HG03097 (cell line): ENCODE data around the gene CREM.
"Not testable (repeated sequence)": the region's sequence is repeated elsewhere in the genome, so short reads cannot be mapped to it uniquely, and the experiment has no call there.

Experiments
- ATAC-seq: cut with Tn5 transposase; IDR thresholded peaks from one replicate; pipeline ENCODE4 v1.9.1; 2021; ENCODE audit not compliant: unreplicated experiment, low FRiP score

The CREM gene

GRCh38 chr10:35191523-35191922 is 64.9 kb downstream of the CREM start:
- no peak for ATAC-seq

DNA sequence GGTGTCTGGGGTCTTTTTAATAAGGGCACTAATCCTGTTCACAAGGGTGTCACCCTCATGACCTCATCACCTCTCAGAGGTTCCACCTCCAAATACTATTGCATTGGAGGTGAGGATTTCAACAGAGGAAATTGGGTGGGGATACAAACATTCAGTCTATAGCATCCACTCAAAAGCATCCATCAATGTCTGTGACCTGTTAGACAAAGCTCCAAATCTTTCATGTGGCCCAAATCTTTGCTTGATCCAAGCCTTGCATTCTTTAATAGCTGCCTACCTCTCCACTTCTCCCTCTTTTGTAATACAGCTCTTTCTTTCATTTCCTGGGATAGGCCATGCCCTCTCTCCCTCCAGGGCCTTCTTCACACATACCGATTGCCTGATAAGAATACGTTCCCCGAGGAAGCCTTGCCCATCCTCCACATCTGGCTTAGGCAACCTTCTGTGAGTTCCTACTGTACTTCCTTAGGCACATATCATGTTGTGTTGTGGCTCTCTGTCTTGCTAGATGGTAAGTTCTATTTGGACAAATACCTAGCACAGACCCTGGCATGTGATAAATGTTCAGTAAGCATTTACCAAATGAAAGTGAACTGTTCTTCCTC is 66.1 kb downstream of the CREM start:
- no peak for ATAC-seq

DNA sequence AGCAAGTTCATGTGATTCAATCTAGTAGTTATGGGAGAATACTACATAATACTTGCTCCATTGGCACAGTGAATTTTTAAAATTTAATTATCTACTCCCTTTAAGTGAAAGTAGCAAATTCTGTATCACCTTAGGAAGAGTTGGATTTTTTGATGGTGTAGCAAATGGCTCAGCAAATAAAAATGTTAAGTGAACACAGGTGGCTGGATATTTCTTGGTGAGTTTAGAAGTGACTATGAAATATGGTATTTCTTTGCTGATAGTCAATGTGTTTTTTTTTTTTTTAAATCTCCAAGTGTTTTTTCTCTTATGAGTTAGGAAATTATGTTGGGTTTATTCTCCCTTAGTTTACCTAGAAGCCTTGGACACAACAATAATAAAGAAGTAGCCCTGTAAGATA is 67.8 kb downstream of the CREM start:
- ATAC-seq: no peak

- ATAC-seq: no peak
These were observed 68.3 kb downstream of the CREM start for GRCh38 chr10:35194906-35195305.

- peak; percentile 97 for ATAC-seq
These were observed 69.0 kb downstream of the CREM start for GRCh38 chr10:35195361-35196306.

- ATAC-seq: no peak
These were observed 73.8 kb downstream of the CREM start for GRCh38 chr10:35200487-35200886.

DNA sequence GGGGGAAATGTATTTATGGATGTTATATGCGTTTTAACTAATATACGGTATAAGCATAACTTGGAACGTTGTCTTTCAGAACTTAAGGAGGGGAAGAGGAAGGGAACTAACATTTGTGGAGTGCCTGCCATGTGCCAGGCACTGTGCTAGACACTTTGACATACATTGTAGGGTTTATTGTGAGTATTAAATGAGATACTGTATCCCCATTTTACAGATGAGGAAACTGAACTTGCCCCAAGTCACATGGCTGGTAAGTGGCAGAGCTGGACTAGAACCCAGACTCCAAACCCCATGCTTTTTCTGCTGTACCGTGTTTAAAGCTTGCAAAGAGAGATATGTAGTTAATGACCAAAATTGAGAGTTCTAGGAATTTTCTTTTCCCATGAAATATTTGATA is 74.6 kb downstream of the CREM start:
- no peak for ATAC-seq

DNA sequence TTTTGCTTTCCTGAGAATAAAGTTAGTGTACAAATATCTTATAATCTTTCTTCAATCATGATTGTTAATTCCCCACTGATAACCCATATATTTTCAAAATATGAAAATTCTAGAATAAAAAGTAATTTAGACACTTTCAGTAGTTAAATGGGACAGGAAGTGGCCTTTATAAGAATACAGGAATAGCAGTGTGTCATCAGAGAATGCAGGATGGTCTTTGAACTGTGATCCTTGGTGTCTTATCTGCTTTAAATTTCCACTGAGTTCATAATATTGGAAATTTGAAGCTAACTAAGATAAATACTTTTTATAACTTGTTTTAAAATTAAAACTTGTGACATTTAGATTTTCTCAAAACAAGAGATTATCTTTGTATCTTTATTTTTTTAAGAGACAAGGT is 75.4 kb downstream of the CREM start:
- no peak for ATAC-seq

DNA sequence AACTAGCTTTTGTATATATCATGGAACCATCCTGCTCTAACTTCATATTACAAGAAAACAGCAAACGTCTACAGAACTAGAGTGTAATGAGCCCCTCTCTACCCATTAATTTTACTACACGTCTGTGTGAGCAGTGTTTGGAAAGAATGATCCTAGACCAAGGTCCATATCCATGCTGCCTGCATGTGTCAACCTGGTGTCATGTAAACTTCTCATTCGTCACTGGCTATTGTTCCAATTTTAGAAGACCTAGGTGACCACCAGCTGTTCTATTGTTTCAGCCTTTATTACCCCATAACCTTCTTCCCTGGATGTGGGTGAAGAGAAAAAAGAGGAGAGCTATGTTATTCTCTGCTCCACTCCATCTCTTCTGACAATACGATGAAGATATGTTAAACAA is 77.1 kb downstream of the CREM start:
- ATAC-seq: no peak

DNA sequence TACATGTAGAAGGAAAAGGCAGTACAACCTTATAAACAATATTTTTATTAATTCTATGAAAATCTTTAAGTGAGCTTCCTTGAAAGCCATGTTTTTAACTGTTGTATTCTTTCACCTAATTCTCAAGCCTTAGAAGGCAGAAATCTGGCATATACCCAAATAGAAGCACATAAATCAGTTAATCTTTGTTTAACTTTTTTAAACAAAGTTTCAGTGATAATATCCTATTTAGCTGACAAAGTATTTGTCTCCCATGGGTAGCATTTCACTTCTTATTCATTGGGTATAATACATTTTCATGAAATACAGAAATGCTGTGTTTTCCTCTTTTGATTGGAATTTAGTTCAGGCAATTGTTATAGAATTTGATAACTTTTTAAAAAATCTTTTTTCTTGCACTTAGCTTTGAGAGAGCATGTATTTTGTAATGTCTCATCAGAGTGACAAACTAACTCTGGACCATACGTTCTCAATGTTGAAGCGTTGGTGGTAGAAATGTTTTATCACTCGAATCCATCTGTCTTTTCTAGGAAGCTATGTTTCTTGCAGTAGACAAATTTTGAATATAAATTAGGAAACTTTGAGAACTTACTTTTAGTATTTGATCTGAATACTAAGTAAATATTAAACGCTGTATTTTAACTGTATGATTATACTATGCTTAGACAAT is 78.1 kb downstream of the CREM start:
- no peak for ATAC-seq

GRCh38 chr10:35206274-35206673 is 79.6 kb downstream of the CREM start:
- no peak for ATAC-seq

- peak; percentile 74 for ATAC-seq
These were observed 81.9 kb downstream of the CREM start for GRCh38 chr10:35208536-35208935.

DNA sequence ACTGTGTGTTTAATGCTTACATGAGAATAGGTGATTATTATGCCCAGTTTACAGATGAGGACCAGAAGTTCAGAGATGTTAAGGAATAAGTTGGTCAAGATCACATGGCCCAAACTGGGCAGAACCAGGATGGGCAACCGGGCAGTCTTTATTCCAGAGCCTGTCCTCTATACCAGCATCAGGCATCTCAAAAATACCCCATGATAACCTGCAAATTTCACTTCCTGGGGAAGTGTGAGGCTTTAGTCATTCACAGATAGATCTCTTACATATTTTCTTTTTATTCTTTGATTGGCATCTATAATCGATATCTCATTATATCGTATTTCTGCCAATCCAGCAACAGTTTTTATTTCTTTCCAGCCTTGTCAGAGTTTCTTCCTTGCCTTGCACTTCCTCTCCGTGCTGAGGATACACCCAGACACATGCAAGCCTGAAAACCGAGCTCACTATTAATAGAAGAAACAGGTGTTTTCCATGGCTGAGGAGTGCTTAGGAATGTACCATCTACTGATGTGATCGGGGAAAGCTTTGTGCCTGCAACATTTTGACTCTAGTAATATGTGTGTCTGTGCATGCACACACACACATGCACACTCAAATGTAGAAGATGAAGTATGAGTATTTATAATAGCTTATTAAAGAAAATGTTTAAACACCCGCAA is 82.4 kb downstream of the CREM start:
- ATAC-seq: peak; percentile 25

DNA sequence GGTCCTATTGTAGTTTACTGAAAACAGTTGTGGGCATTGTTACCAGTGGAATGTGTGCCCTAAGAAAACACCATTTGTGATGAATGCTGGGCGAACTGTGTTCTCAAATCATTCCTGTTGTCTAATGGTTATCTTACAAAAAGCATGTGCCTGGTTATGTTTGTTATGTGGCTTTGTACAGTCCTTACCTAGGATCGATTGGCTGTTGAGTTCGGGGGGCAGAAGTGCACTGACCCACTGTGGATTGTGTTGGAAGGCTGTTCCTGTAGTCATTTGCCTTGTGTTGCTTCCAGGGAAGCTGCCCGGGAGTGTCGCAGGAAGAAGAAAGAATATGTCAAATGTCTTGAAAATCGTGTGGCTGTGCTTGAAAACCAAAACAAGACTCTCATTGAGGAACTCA is 84.3 kb downstream of the CREM start:
- no peak for ATAC-seq

DNA sequence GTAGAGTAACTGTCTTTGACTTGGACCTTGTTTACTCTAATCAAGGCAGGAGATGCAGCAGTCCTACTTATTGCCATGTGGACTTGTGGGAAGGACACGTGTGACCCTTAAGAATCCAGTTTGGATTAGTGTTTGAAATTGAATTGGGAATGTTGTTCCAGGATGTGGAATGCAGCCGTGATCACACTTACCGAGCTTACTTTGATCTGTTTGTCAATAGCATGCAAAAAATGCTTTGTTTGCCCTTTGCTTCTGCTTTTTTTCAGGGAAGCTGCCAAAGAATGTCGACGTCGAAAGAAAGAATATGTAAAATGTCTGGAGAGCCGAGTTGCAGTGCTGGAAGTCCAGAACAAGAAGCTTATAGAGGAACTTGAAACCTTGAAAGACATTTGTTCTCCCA is 84.7 kb downstream of the CREM start:
- ATAC-seq: no peak

DNA sequence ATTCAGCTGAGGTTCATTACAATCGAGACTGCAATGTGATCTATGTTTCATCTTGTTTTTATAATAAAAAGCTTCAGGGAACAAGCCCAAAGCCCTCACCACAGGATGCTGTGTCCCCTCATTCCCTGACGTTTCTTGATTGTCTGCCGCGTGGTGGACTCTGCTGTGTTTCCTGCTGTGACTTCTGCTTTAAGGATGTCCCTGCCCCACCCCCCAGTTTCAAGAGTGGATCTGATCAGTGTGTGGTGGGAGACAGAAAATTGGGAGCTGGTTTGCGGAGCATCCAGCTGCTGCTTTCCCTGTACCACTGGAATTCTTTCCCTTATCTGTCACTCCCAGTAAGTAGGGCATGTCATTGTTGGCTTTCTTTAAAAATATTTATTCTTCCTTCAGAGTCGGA is 86.2 kb downstream of the CREM start:
- ATAC-seq: no peak

- ATAC-seq: no peak
These were observed 87.1 kb downstream of the CREM start for GRCh38 chr10:35213699-35214098.

GRCh38 chr10:35214607-35215020 is 88.0 kb downstream of the CREM start:
- no peak for ATAC-seq

DNA sequence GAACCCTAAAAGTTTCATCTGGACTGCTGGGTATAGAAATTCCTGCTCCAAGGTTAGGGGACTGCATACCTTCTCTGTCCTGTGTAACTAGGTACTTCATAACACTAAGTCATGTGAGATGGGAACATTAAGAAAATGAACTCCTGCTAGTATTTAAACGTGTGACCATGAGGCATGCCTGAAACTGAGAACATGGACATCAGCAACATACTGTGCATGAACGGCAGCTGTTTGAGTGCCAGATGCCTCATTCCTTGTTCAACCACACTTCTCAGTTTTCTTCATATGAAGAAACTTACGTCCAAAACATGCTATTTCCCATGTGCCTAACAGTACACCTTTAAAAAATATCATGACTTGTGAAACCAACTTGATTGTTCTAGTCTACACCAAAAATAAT is 88.5 kb downstream of the CREM start:
- ATAC-seq: no peak

DNA sequence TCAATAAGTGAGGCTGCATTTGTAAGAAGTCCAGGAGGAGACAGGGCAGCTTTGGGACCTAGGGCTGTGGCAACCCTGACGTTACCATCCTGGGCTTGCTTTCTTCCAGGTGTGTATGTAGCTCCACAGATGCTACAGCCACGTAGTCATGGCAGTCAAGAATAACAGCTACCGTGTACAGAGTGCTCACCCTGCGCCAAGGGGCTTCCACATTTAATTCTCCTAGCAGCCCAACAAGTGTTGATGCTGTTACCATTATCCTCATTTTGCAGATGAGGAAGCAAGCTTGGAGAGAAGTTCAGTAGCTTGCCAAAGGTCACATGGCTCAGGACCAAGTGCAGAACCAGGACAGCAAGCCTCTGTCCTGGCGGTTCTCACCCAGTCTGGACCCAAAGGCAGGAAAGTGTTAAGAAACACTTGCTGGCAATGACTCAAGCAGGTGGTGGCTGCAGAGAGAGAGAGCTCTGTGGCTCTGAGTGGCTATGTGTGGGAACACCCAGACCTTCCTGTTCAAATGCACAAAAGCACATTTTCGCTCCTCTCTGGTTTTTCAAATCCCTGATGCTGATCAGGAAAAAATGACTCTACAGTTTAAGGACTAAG is 89.8 kb downstream of the CREM start:
- ATAC-seq: no peak

GRCh38 chr10:35216956-35217355 is 90.3 kb downstream of the CREM start:
- ATAC-seq: not testable (repeated sequence)
